H1 (cell line): ENCODE measurements around the gene MAML3. TPM values are rescaled to one million over a fixed set of nuclear protein-coding genes. Genes with fewer than 3 reads are reported as not detected.

Source experiments
- CTCF ChIA-PET: fragments of 300-600 bp; sonication (Branson Sonifier 250); formaldehyde crosslinking; loops from one replicate; lab custom pipeline; 2021; ENCODE audit not compliant: partially characterized antibody; lab: Charles Lee
- POLR2A ChIA-PET: fragments of 300-600 bp; sonication (Branson Sonifier 250); formaldehyde crosslinking; loops from one replicate; lab custom pipeline; 2021; ENCODE audit warnings: inconsistent platforms; ENCODE audit not compliant: partially characterized antibody; lab: Charles Lee
- DNase-seq, 2 experiments: peaks; one replicate each; pipeline versions ENCODE4 v3.0.0 to v3.0.0-alpha.2; 2010 to 2022; ENCODE audit warnings: low spot score in 2 of 2, low read depth in 1 of 2, mixed read lengths in 1 of 2
- FAIRE-seq: peaks from 2 replicates; lab custom pipeline; 2011; peaks lifted over from hg19 to GRCh38; lab: Jason Lieb, UNC
- H2AFZ ChIP-seq: 2 replicates; pipeline ENCODE4 v1.8.1; 2012; ENCODE audit warnings: low read length, inconsistent platforms
- H2AK5ac ChIP-seq: 2 replicates; pipeline ENCODE4 v1.6.1; 2013; ENCODE audit warnings: low read depth, low read length
- H2BK120ac ChIP-seq: replicated peaks from 2 replicates; pipeline ENCODE3; 2013; ENCODE audit warnings: low read depth, low read length, inconsistent platforms
- H2BK12ac ChIP-seq: 2 replicates; pipeline ENCODE4 v1.6.1; 2013; ENCODE audit warnings: low read depth, low read length
- H2BK15ac ChIP-seq: 2 replicates; pipeline ENCODE4 v1.6.1; 2013; ENCODE audit warnings: low read length
- H2BK20ac ChIP-seq: 2 replicates; pipeline ENCODE4 v1.6.1; 2013; ENCODE audit warnings: low read length
- H2BK5ac ChIP-seq: 2 replicates; pipeline ENCODE4 v1.6.1; 2013; ENCODE audit warnings: low read depth, low read length
- H3K14ac ChIP-seq: 2 replicates; pipeline ENCODE4 v1.6.1; 2013; ENCODE audit warnings: inconsistent platforms; ENCODE audit not compliant: insufficient read length
- H3K18ac ChIP-seq: 2 replicates; pipeline ENCODE4 v1.6.1; 2013; ENCODE audit warnings: low read length; ENCODE audit errors: extremely low read depth
- H3K23ac ChIP-seq: 2 replicates; pipeline ENCODE4 v1.6.1; 2013; ENCODE audit warnings: inconsistent platforms; ENCODE audit not compliant: insufficient read length
- H3K23me2 ChIP-seq: 2 replicates; pipeline ENCODE4 v1.6.1; 2013; ENCODE audit warnings: low read depth, low read length
- H3K27ac ChIP-seq: 2 replicates; pipeline ENCODE4 v1.6.1; 2011; ENCODE audit warnings: low read depth, low read length, inconsistent platforms
- H3K27me3 ChIP-seq, 4 experiments: replicated peaks in 1 of 4; 1 replicate in 1 of 4; 2 replicates in 3 of 4; pipeline versions ENCODE4 v1.6.1 to v1.8.1; 2011 to 2013; ENCODE audit warnings: low read length in 3 of 4, mild to moderate bottlenecking in 3 of 4, inconsistent platforms in 2 of 4, mixed read lengths in 2 of 4, moderate library complexity in 1 of 4; ENCODE audit not compliant: control insufficient read depth in 3 of 4, insufficient read depth in 3 of 4; ENCODE audit errors: extremely low read depth in 1 of 4
- H3K36me3 ChIP-seq, 4 experiments: 2 replicates each; pipeline versions ENCODE4 v1.6.1 to v1.8.1; 2011 to 2013; ENCODE audit warnings: mild to moderate bottlenecking in 4 of 4, low read length in 3 of 4, moderate library complexity in 2 of 4, control low read depth in 1 of 4, inconsistent platforms in 1 of 4; ENCODE audit not compliant: insufficient read depth in 4 of 4, control insufficient read depth in 2 of 4
- H3K4ac ChIP-seq: replicated peaks from 2 replicates; pipeline ENCODE3; 2013; ENCODE audit warnings: low read length, low read depth, mixed read lengths, inconsistent platforms; ENCODE audit not compliant: insufficient read length
- H3K4me1 ChIP-seq, 4 experiments: replicated peaks in 1 of 4; 1 replicate in 1 of 4; 2 replicates in 3 of 4; pipeline versions ENCODE4 v1.6.1 to v1.8.1; 2011 to 2013; ENCODE audit warnings: low read length in 3 of 4, inconsistent platforms in 2 of 4, mixed read lengths in 1 of 4; ENCODE audit not compliant: insufficient read depth in 4 of 4, control insufficient read depth in 3 of 4
- H3K4me2 ChIP-seq, 2 experiments: 2 replicates each; pipeline versions ENCODE4 v1.6.1 to v1.8.1; 2011 to 2013; ENCODE audit warnings: low read depth in 2 of 2, low read length in 2 of 2, control low read depth in 1 of 2, inconsistent platforms in 1 of 2, mild to moderate bottlenecking in 1 of 2; ENCODE audit not compliant: insufficient read depth in 1 of 2
- H3K4me3 ChIP-seq, 4 experiments: fragments of 200-600, 300-600 bp in 1 of 4; sonication (generic), shearing (Covaris generic), sonication (Bioruptor Twin) in 1 of 4; 2 replicates each; pipeline versions ENCODE4 v1.5.1 to v1.8.1; 2011 to 2016; ENCODE audit warnings: low read length in 4 of 4, low read depth in 3 of 4, control low read depth in 2 of 4, inconsistent platforms in 2 of 4, mild to moderate bottlenecking in 2 of 4, mixed read lengths in 1 of 4, moderate library complexity in 1 of 4; ENCODE audit not compliant: insufficient read depth in 2 of 4; ENCODE audit errors: extremely low read depth in 1 of 4
- H3K56ac ChIP-seq: replicated peaks from 2 replicates; pipeline ENCODE3; 2013; ENCODE audit warnings: low read depth, mild to moderate bottlenecking, mixed read lengths, low read length, inconsistent platforms; ENCODE audit not compliant: insufficient read length
- H3K79me1 ChIP-seq: 2 replicates; pipeline ENCODE4 v1.6.1; 2013; ENCODE audit warnings: low read depth, low read length, control low read depth
- H3K79me2 ChIP-seq, 2 experiments: 2 replicates each; pipeline versions ENCODE4 v1.6.1 to v1.8.1; 2012 to 2013; ENCODE audit warnings: low read length in 2 of 2, mild to moderate bottlenecking in 2 of 2, inconsistent platforms in 1 of 2; ENCODE audit not compliant: insufficient read depth in 2 of 2, control insufficient read depth in 1 of 2
- H3K9ac ChIP-seq, 4 experiments: replicated peaks in 1 of 4; 1 replicate in 1 of 4; 2 replicates in 3 of 4; pipeline versions ENCODE4 v1.6.1 to v1.8.1; 2011 to 2013; ENCODE audit warnings: low read depth in 3 of 4, low read length in 3 of 4, control low read depth in 2 of 4, mild to moderate bottlenecking in 2 of 4, moderate library complexity in 2 of 4, inconsistent platforms in 1 of 4; ENCODE audit errors: extremely low read depth in 1 of 4
- H3K9me3 ChIP-seq, 2 experiments: 2 replicates each; pipeline versions ENCODE4 v1.6.1 to v1.8.1; 2012 to 2013; ENCODE audit warnings: mild to moderate bottlenecking in 2 of 2, moderate library complexity in 2 of 2, control low read depth in 1 of 2, inconsistent platforms in 1 of 2, low read depth in 1 of 2, low read length in 1 of 2, mixed read lengths in 1 of 2; ENCODE audit not compliant: insufficient read depth in 2 of 2
- H4K20me1 ChIP-seq, 2 experiments: replicated peaks in 1 of 2; 2 replicates each; pipeline versions ENCODE3 to v1.8.1; 2011 to 2013; ENCODE audit warnings: inconsistent platforms in 2 of 2, low read length in 2 of 2, mild to moderate bottlenecking in 1 of 2; ENCODE audit not compliant: insufficient read depth in 2 of 2, control insufficient read depth in 1 of 2
- H4K5ac ChIP-seq: 2 replicates; pipeline ENCODE4 v1.6.1; 2013; ENCODE audit warnings: low read length, low read depth, mixed read lengths, inconsistent platforms; ENCODE audit not compliant: insufficient read length
- H4K8ac ChIP-seq: 2 replicates; pipeline ENCODE4 v1.8.0; 2013; ENCODE audit warnings: mild to moderate bottlenecking, moderate library complexity, low read length, inconsistent platforms; ENCODE audit not compliant: insufficient read depth; ENCODE audit errors: extremely low read depth
- H4K91ac ChIP-seq: replicated peaks from 2 replicates; pipeline ENCODE3; 2013; ENCODE audit warnings: low read length, mixed read lengths, inconsistent platforms; ENCODE audit not compliant: insufficient read length
- BACH1 ChIP-seq: IDR thresholded peaks from 2 replicates; pipeline ENCODE4 v1.6.1; 2012; ENCODE audit warnings: low read length, improper control_type of control experiment
- BRCA1 ChIP-seq: IDR thresholded peaks from 2 replicates; pipeline ENCODE4 v1.6.1; 2012; ENCODE audit warnings: low read depth, low read length, improper control_type of control experiment
- CBX8 ChIP-seq: fragments of 300-800, 300-1000 bp; sonication (generic); IDR thresholded peaks from 2 replicates; pipeline ENCODE4 v1.7.1; 2016; ENCODE audit warnings: low read depth, low read length, borderline replicate concordance
- EZH2 ChIP-seq: fragments of 200-600 bp; sonication (generic); IDR thresholded peaks from 2 replicates; pipeline ENCODE4 v1.7.1; 2012; ENCODE audit warnings: low read depth, mild to moderate bottlenecking, moderate library complexity, low read length, inconsistent platforms; ENCODE audit not compliant: severe bottlenecking
- KDM4A ChIP-seq: IDR thresholded peaks from one replicate; pipeline ENCODE4 v1.7.1; 2012; ENCODE audit warnings: low read depth, mild to moderate bottlenecking, moderate library complexity, low read length, inconsistent platforms; ENCODE audit not compliant: severe bottlenecking
- POLR2A ChIP-seq, 2 experiments: IDR thresholded peaks; 1 replicate in 1 of 2; 2 replicates in 1 of 2; pipeline ENCODE4 v1.6.1; 2011; ENCODE audit warnings: low read depth in 2 of 2, low read length in 2 of 2, mild to moderate bottlenecking in 2 of 2; ENCODE audit errors: control extremely low read depth in 1 of 2
- SIX5 ChIP-seq: IDR thresholded peaks from 2 replicates; pipeline ENCODE4 v1.6.1; 2011; ENCODE audit warnings: mild to moderate bottlenecking, low read depth, low read length
- WGBS, 2 experiments: shearing (Covaris generic) in 1 of 2; methylation state at CpG; one replicate each; pipeline versions ENCODE4 v1.1.6 to v1.1.7; 2013 to 2015; ENCODE audit warnings: low lambda C conversion rate in 2 of 2, mixed read lengths in 2 of 2, inconsistent platforms in 1 of 2, low coverage in 1 of 2, missing lambda C conversion rate in 1 of 2; ENCODE audit not compliant: insufficient replicate concordance in 2 of 2, insufficient coverage in 1 of 2, insufficient read length in 1 of 2; ENCODE audit errors: extremely low coverage in 1 of 2, missing lambda C conversion rate in 1 of 2; 5-methylcytosine and 5-hydroxymethylcytosine counted together
- polyA plus RNA-seq, 7 experiments: library from polyadenylated mRNA; depleted of rRNA in 3 of 7; stranded (reverse) in 5 of 7; unstranded in 2 of 7; fragments of >200 nt in 5 of 7; fragments of 200-250 nt in 2 of 7; gene quantifications; 1 replicate in 5 of 7; 2 replicates in 1 of 7; 4 replicates in 1 of 7; pipeline versions ENCODE4 v1.2.1 to v1.2.3, GENCODE V29; 2011 to 2013; ENCODE audit warnings: missing spikeins in 2 of 7, mixed read lengths in 2 of 7
- total RNA-seq: library from RNA; stranded (reverse); fragmentation: NEBNext Ultra II Directional; extraction: Animal tissue kit (Norgen Biotek cat#: 25700); gene quantifications from 2 replicates; pipeline ENCODE4 v1.2.1, GENCODE V29; 2021
- TF ChIP-seq, protein P1 (sequence below): IDR thresholded peaks from 2 replicates; pipeline ENCODE4 v1.6.1; 2012; ENCODE audit warnings: inconsistent platforms

Gene MAML3
- total and polyA plus RNA-seq, 2 of the 8 experiments (the other 6 are each of a cell fraction or from before 2014, with no cell fraction given), result 2.1 to 5.7 TPM

DNA sequence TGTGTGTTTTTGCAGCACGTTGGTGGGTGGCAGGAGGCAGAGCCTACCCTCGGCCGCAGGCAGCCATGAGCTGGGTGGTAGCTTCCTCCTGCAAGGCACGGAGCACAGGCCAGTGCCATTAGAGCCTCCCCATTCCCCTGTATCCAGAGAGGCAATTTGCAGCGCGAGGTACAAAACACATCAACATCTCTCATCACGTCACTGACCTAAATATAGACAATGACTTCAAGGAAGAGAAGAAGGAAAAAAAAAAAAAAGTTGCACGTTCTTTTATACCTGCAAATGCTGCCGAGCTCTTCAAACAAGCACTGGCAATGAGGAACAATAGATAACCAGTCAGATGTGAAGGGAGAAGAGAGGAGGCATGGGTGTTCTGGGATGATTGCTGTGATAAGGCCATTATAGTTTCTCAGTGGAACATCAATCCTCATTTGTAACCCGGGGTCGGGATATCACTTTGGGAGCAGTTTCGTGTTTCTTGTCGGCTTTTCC, 328.4 kb downstream of the MAML3 start:
- Histone ChIP-seq H3K27ac (peak overlapping the region; percentile 31), H3K4ac (peak overlapping the region; percentile 49), H3K79me1 (0 out of 2 replicates have a peak, but pooled peaks cover 2% of the 10 kb centered on the region), H4K91ac (peak overlapping the region; percentile 45), H3K4me2 (peak overlapping the region; percentile 58 to 82), H4K20me1 (no peaks in the 10 kb centered on the region), H4K5ac (peak overlapping the region; percentile 59), H3K9me3 (peaks cover 4 to 5% of the 10 kb centered on the region in 2 experiments; a peak in 1 of 4 replicates), H2BK15ac (peak overlapping the region; percentile 94; the same call in 1 of the 2 replicates), H3K56ac (no peak overlapping the region), H3K27me3 (no peaks in the 10 kb centered on the region), H3K18ac (peak overlapping the region; percentile 93), H3K9ac (peak overlapping the region in 3 of 4 experiments; percentile 26 to 63 (median 46); a peak in 6 of 7 replicates), H3K79me2 (no peaks in the 10 kb centered on the region), H3K23me2 (no peaks in the 10 kb centered on the region), H3K4me3 (peak overlapping the region in 3 of 4 experiments; percentile 6 to 51 (median 11); a peak in 4 of 8 replicates), H3K4me1 (peaks cover 4 to 29% (median 27%) of the 10 kb centered on the region in 4 experiments), H4K8ac (no peak overlapping the region), H2BK20ac (peak overlapping the region; percentile 93), H2BK120ac (peak overlapping the region; percentile 55), H2BK5ac (peak overlapping the region; percentile 89), H2AFZ (peak overlapping the region; percentile 34; the same call in 1 of the 2 replicates), H3K14ac (no peak overlapping the region), H2BK12ac (peak overlapping the region; percentile 98), H3K36me3 (no peaks in the 10 kb centered on the region), H3K23ac (no peak overlapping the region), H2AK5ac (peak overlapping the region; percentile 84)
- TF ChIP-seq BACH1 (no peak), KDM4A (no peak), CBX8 (no peak), EZH2 (no peak), BRCA1 (no peak), POLR2A (IDR thresholded peaks at IDR 0.05; ENCODE audit: control extremely low read depth in 1 of 2, low read depth in 2 of 2, low read length in 2 of 2) (no peak), SIX5 (no peak)
- TF ChIP-seq, protein P1, sequence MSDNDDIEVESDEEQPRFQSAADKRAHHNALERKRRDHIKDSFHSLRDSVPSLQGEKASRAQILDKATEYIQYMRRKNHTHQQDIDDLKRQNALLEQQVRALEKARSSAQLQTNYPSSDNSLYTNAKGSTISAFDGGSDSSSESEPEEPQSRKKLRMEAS, result peak; percentile 56; the same call in 1 of the 2 replicates
- no peak for FAIRE-seq
- DNase-seq, result no peak
- ChIA-PET POLR2A (interaction anchor here (0.8 to 1.2 kb wide), 3 partner anchors 10 to 49 kb away, joined by 3 to 7 read pairs (median 3); no protein-coding TSS in a partner anchor), CTCF (interaction anchor here (0.5 to 2.1 kb wide), 7 partner anchors 8 to 208 kb away, joined by 3 to 10 read pairs (median 4); no protein-coding TSS in a partner anchor)
- 59% methylated on average over 13 of the region's 13 CpGs; no CpG with 5 or more reads in 1 of the 2 experiments for WGBS, 2 experiments
